OCI-LY3 (cell line): Measurements from ENCODE around the gene MYH6.

ENCODE experiments used
- EZH2phosphoT487 ChIP-seq: fragments of 200-600 bp; shearing (Covaris generic); IDR thresholded peaks from 2 replicates; pipeline ENCODE4 v1.6.1; 2018; ENCODE audit warnings: antibody characterized with exemption, mixed run types, low read depth
- TF ChIP-seq, protein P1 (sequence below): fragments of 200-600, 300-600 bp; sonication (generic); IDR thresholded peaks from 2 replicates; pipeline ENCODE4 v1.5.1; 2014; ENCODE audit warnings: antibody characterized with exemption, low read length, low read depth

DNA sequence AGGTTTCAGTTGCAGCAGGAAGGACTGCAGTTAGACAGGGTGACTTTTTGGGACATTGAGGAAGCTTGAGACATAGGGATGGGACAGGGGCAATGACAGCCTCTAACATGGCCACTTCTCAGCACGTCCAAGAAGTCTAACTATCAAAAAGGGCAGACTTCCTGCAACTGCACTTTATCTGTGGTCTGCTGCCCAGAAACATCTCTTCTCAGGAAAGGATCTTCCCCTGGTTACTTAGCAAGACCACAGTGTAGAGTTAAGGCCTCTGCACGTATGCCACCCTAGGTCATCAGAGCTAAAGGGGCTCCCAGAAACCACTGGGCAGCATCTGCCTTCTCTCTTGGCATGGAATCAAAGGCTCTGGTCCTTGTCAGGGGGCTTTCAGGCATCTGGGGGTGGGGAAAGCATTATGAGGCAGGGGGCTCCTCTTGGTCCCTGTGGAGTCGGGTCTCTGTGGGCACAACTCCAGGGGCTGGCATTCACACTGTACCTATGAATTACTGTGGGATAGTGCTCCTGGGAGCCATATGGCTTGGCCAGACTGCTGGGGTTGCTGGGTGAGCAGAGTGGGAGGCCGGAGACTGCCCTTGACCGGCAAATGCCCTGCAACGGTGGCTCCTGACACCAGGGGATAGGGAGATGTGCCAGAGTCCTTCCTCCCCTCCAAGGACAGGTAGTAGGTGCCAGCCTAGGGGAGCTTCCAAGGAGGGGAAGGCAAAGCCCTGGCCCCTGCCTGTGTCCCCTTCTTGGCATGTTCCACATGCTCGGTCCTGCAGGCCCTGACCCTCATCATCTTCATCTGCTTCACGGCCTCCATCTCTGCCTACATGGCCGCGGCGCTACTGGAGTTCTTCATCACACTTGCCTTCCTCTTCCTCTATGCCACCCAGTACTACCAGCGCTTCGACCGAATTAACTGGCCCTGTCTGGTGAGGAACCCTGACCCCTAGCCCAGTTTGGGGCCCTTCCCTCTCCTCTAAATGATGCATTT lies 30.2 kb downstream of the MYH6 start:
- TF ChIP-seq, protein P1, sequence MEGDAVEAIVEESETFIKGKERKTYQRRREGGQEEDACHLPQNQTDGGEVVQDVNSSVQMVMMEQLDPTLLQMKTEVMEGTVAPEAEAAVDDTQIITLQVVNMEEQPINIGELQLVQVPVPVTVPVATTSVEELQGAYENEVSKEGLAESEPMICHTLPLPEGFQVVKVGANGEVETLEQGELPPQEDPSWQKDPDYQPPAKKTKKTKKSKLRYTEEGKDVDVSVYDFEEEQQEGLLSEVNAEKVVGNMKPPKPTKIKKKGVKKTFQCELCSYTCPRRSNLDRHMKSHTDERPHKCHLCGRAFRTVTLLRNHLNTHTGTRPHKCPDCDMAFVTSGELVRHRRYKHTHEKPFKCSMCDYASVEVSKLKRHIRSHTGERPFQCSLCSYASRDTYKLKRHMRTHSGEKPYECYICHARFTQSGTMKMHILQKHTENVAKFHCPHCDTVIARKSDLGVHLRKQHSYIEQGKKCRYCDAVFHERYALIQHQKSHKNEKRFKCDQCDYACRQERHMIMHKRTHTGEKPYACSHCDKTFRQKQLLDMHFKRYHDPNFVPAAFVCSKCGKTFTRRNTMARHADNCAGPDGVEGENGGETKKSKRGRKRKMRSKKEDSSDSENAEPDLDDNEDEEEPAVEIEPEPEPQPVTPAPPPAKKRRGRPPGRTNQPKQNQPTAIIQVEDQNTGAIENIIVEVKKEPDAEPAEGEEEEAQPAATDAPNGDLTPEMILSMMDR: no peak
- no peak for TF ChIP-seq EZH2phosphoT487
